GM18511 (cell line): ENCODE results near the gene BAIAP2L1.
A peak's percentile ranks its signal among the peaks of the same experiment; 100 is the strongest.
"Not testable (repeated sequence)": the region's sequence is repeated elsewhere in the genome, so short reads cannot be mapped to it uniquely, and the experiment has no call there.

ENCODE experiments used
- ATAC-seq: cut with Tn5 transposase; IDR thresholded peaks from one replicate; pipeline ENCODE4 v1.9.1; 2021; ENCODE audit warnings: mild to moderate bottlenecking, moderate library complexity; ENCODE audit not compliant: unreplicated experiment

The BAIAP2L1 gene

GRCh38 chr7:98323597-98324322 is 77.1 kb downstream of the BAIAP2L1 start:
- no peak for ATAC-seq

GRCh38 chr7:98322331-98323270 is 78.3 kb downstream of the BAIAP2L1 start:
- no peak for ATAC-seq

DNA sequence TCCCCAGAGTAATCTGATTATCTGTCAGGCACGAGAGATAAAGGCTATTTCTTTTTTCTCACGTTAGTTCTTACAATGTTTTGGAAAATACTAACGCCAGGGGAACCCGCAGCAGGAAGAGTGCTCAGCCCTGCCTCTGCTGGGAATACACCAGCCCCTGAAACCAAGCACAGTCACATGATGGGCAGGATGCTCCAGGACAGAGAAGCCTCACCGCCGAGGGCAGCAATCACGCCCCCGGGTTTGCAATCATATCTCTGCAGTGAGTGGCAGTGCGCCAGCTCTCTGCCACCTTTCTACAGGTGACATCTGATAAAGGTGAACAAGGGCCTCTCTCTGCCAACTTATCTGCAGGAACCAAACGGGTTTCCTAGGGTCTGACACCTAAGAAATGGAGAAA is 79.6 kb downstream of the BAIAP2L1 start:
- ATAC-seq, result no peak

DNA sequence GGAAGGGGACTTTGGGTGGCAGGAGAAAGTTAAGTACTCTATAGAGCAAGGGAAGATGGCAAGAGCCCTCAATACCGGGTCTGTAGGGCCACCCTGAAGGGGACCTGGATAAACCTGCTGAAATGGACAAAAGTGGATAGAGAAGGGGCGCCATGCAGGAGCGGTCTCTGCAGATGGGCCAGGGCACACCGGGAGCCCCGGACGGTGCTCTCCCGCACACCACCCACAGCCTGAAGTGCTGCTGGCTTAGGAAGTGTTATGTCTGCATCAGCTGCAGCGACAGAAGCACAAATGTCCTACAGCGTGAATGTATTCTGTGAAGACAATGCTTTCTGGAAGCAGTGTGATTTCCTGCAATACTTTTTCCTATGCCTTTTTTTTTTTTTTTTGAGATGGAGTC is 81.7 kb downstream of the BAIAP2L1 start:
- ATAC-seq, result no peak

- ATAC-seq, result no peak
These were observed 83.4 kb downstream of the BAIAP2L1 start for GRCh38 chr7:98317366-98318040.

DNA sequence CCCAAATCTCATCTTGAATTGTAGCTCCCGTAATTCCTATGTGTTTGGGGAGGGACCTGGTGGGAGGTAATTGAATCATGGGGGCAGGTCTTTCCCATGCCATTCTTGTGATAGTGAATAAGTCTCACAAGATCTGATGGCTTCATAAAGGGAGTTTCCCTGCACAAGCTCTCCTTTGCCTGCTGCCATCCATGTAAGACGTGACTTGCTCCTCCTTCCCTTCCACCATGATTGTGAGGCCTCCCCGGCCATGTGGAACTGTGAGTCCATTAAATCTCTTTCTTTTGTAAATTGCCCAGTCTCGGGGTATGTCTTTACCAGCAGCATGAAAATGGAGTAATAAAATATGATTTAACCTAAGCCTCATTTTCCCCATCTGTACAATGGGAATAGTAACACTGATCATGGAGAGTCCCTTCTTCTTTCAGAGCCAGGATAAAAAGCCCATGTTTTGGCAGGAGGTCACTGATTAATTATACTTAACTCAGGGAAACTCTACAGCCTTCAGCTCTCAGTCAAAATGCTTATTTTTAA is 84.8 kb downstream of the BAIAP2L1 start:
- not testable (repeated sequence) for ATAC-seq

GRCh38 chr7:98315318-98315993 is 85.4 kb downstream of the BAIAP2L1 start:
- peak; percentile 79 for ATAC-seq

GRCh38 chr7:98314469-98314868 is 86.4 kb downstream of the BAIAP2L1 start:
- peak; percentile 57 for ATAC-seq

DNA sequence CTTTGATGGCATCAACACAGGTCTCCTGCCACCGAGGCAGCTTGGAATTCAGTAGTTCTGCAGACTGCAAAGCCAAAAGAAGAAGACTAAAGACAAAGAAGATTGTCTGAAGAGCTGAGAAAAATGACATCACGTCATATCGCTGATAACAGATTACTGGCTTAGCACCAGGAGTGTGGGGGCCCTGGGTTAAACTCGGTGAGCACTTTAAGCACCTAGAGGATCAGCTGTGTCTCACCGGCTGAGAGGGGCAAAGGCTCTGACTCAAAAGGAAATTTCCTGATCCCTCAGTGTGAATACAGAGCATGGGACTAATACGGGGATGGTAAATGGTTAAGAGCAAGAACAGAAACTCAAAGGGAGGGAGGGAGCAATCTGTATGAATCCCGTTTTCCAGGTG is 88.7 kb downstream of the BAIAP2L1 start:
- ATAC-seq, result no peak

GRCh38 chr7:98309566-98309965 is 91.3 kb downstream of the BAIAP2L1 start:
- no peak for ATAC-seq

DNA sequence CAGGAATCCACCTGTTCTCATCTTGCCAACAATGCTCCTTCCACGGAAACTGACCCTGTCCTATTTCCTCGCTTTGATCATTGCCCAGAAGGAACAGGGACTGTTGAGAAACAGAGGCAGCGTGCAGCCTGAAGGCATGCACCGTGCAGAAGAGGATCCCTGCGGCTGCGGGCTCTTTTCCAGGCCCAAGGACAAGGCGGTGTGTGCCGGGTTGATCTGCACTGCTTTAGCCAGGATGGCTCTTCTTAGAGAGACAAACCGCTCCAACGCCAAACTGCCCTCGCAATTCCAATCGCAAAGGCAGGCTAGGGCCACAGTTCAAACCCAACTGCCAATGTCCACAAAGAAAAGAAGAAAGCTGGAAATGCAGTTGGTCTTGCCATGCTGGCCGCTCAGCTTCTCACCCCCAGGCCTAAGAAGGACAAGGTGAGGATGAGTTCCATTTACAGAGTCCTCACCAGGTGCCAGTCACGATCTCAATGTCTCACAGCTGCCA is 92.9 kb downstream of the BAIAP2L1 start:
- no peak for ATAC-seq

- ATAC-seq, result no peak
These were observed 94.8 kb downstream of the BAIAP2L1 start for GRCh38 chr7:98305951-98306535.

- ATAC-seq, result no peak
These were observed 97.0 kb downstream of the BAIAP2L1 start for GRCh38 chr7:98303906-98304305.

GRCh38 chr7:98303176-98303865 is 97.6 kb downstream of the BAIAP2L1 start:
- ATAC-seq, result no peak

- ATAC-seq, result no peak
These were observed 99.0 kb downstream of the BAIAP2L1 start for GRCh38 chr7:98301693-98302470.

- ATAC-seq, result no peak
These were observed 100.1 kb downstream of the BAIAP2L1 start for GRCh38 chr7:98300595-98301372.

GRCh38 chr7:98297626-98298286 is 103.1 kb downstream of the BAIAP2L1 start:
- ATAC-seq, result no peak
